ENCODE results near the gene TBX15.

TBX15 gene

GRCh38 chr1:118992868-118993699 is 4.9 kb upstream of the TBX15 start:
- DNase-seq: no peak
- Histone ChIP-seq H3K9me3 (ENCODE audit: control insufficient read depth, low read length) (no peaks in the 10 kb centered on the region), H3K27ac (ENCODE audit: insufficient read depth, low read length, poor library complexity, severe bottlenecking) (no peak overlapping the region), H3K36me3 (ENCODE audit: control insufficient read depth, insufficient read depth, low read length) (no peaks in the 10 kb centered on the region), H3K27me3 (replicated peaks; ENCODE audit: control insufficient read depth, insufficient read depth, low read length, poor library complexity, severe bottlenecking) (peaks cover 51% of the 10 kb centered on the region), H3K4me1 (ENCODE audit: control insufficient read depth, insufficient read depth, low read length, poor library complexity, severe bottlenecking) (no peaks in the 10 kb centered on the region), H3K4me3 (ENCODE audit: insufficient read depth, low read depth, low read length, poor library complexity, severe bottlenecking) (no peak overlapping the region)

- Histone ChIP-seq H3K36me3 (ENCODE audit: control insufficient read depth, insufficient read depth, low read length) (no peaks in the 10 kb centered on the region), H3K27me3 (replicated peaks; ENCODE audit: control insufficient read depth, insufficient read depth, low read length, poor library complexity, severe bottlenecking) (peaks cover 52% of the 10 kb centered on the region), H3K9me3 (ENCODE audit: control insufficient read depth, low read length) (no peaks in the 10 kb centered on the region), H3K4me1 (ENCODE audit: control insufficient read depth, insufficient read depth, low read length, poor library complexity, severe bottlenecking) (no peaks in the 10 kb centered on the region), H3K4me3 (ENCODE audit: insufficient read depth, low read depth, low read length, poor library complexity, severe bottlenecking) (no peak overlapping the region), H3K27ac (ENCODE audit: insufficient read depth, low read length, poor library complexity, severe bottlenecking) (no peak overlapping the region)
- DNase-seq: no peak
Measured at GRCh38 chr1:118992237-118992825, 4.2 kb upstream of the TBX15 start.

GRCh38 chr1:118991448-118991847 is 3.3 kb upstream of the TBX15 start:
- no peak for DNase-seq
- no peaks in the 10 kb centered on the region for H3K4me1 ChIP-seq (ENCODE audit: control insufficient read depth, insufficient read depth, low read length, poor library complexity, severe bottlenecking)
- peaks cover 58% of the 10 kb centered on the region for H3K27me3 ChIP-seq (replicated peaks; ENCODE audit: control insufficient read depth, insufficient read depth, low read length, poor library complexity, severe bottlenecking)
- no peaks in the 10 kb centered on the region for H3K9me3 ChIP-seq (ENCODE audit: control insufficient read depth, low read length)
- H3K27ac ChIP-seq (ENCODE audit: insufficient read depth, low read length, poor library complexity, severe bottlenecking): no peak overlapping the region
- no peak overlapping the region for H3K4me3 ChIP-seq (ENCODE audit: insufficient read depth, low read depth, low read length, poor library complexity, severe bottlenecking)
- no peaks in the 10 kb centered on the region for H3K36me3 ChIP-seq (ENCODE audit: control insufficient read depth, insufficient read depth, low read length)

- no peak overlapping the region for H3K27ac ChIP-seq (ENCODE audit: insufficient read depth, low read length, poor library complexity, severe bottlenecking)
- H3K27me3 ChIP-seq (replicated peaks; ENCODE audit: control insufficient read depth, insufficient read depth, low read length, poor library complexity, severe bottlenecking): peaks cover 61% of the 10 kb centered on the region
- H3K4me3 ChIP-seq (ENCODE audit: insufficient read depth, low read depth, low read length, poor library complexity, severe bottlenecking): no peak overlapping the region
- H3K4me1 ChIP-seq (ENCODE audit: control insufficient read depth, insufficient read depth, low read length, poor library complexity, severe bottlenecking): no peaks in the 10 kb centered on the region
- H3K9me3 ChIP-seq (ENCODE audit: control insufficient read depth, low read length): no peaks in the 10 kb centered on the region
- H3K36me3 ChIP-seq (ENCODE audit: control insufficient read depth, insufficient read depth, low read length): no peaks in the 10 kb centered on the region
- no peak for DNase-seq
Measured at GRCh38 chr1:118990513-118991152, 2.5 kb upstream of the TBX15 start.

GRCh38 chr1:118989878-118990378 is 1.8 kb upstream of the TBX15 start:
- Histone ChIP-seq H3K27me3 (replicated peaks; ENCODE audit: control insufficient read depth, insufficient read depth, low read length, poor library complexity, severe bottlenecking) (peaks cover 68% of the 10 kb centered on the region), H3K36me3 (ENCODE audit: control insufficient read depth, insufficient read depth, low read length) (no peaks in the 10 kb centered on the region), H3K4me3 (ENCODE audit: insufficient read depth, low read depth, low read length, poor library complexity, severe bottlenecking) (no peak overlapping the region), H3K27ac (ENCODE audit: insufficient read depth, low read length, poor library complexity, severe bottlenecking) (no peak overlapping the region), H3K9me3 (ENCODE audit: control insufficient read depth, low read length) (no peaks in the 10 kb centered on the region), H3K4me1 (ENCODE audit: control insufficient read depth, insufficient read depth, low read length, poor library complexity, severe bottlenecking) (no peaks in the 10 kb centered on the region)
- DNase-seq: no peak

GRCh38 chr1:118989006-118989815 is 1.1 kb upstream of the TBX15 start:
- H3K9me3 ChIP-seq (ENCODE audit: control insufficient read depth, low read length): no peaks in the 10 kb centered on the region
- DNase-seq: no peak

GRCh38 chr1:118987468-118988185 is 516 bp downstream of the TBX15 start:
- H3K27ac ChIP-seq (ENCODE audit: insufficient read depth, low read length, poor library complexity, severe bottlenecking): no peak overlapping the region

More at GRCh38 chr1:118989006-118989815, 1.1 kb upstream of the TBX15 start:
- Histone ChIP-seq H3K4me3 (ENCODE audit: insufficient read depth, low read depth, low read length, poor library complexity, severe bottlenecking) (no peak overlapping the region), H3K4me1 (ENCODE audit: control insufficient read depth, insufficient read depth, low read length, poor library complexity, severe bottlenecking) (no peaks in the 10 kb centered on the region), H3K27me3 (replicated peaks; ENCODE audit: control insufficient read depth, insufficient read depth, low read length, poor library complexity, severe bottlenecking) (peaks cover 65% of the 10 kb centered on the region), H3K27ac (ENCODE audit: insufficient read depth, low read length, poor library complexity, severe bottlenecking) (no peak overlapping the region), H3K36me3 (ENCODE audit: control insufficient read depth, insufficient read depth, low read length) (no peaks in the 10 kb centered on the region)

GRCh38 chr1:118986555-118987467 is 1.3 kb downstream of the TBX15 start:
- Histone ChIP-seq H3K4me1 (ENCODE audit: control insufficient read depth, insufficient read depth, low read length, poor library complexity, severe bottlenecking) (no peaks in the 10 kb centered on the region), H3K36me3 (ENCODE audit: control insufficient read depth, insufficient read depth, low read length) (no peaks in the 10 kb centered on the region), H3K27me3 (replicated peaks; ENCODE audit: control insufficient read depth, insufficient read depth, low read length, poor library complexity, severe bottlenecking) (peaks cover 59% of the 10 kb centered on the region), H3K9me3 (ENCODE audit: control insufficient read depth, low read length) (no peaks in the 10 kb centered on the region), H3K27ac (ENCODE audit: insufficient read depth, low read length, poor library complexity, severe bottlenecking) (no peak overlapping the region), H3K4me3 (ENCODE audit: insufficient read depth, low read depth, low read length, poor library complexity, severe bottlenecking) (no peak overlapping the region)
- no peak for DNase-seq

More at GRCh38 chr1:118987468-118988185, 516 bp downstream of the TBX15 start:
- Histone ChIP-seq H3K36me3 (ENCODE audit: control insufficient read depth, insufficient read depth, low read length) (no peaks in the 10 kb centered on the region), H3K4me3 (ENCODE audit: insufficient read depth, low read depth, low read length, poor library complexity, severe bottlenecking) (no peak overlapping the region), H3K9me3 (ENCODE audit: control insufficient read depth, low read length) (no peaks in the 10 kb centered on the region), H3K4me1 (ENCODE audit: control insufficient read depth, insufficient read depth, low read length, poor library complexity, severe bottlenecking) (no peaks in the 10 kb centered on the region), H3K27me3 (replicated peaks; ENCODE audit: control insufficient read depth, insufficient read depth, low read length, poor library complexity, severe bottlenecking) (peaks cover 68% of the 10 kb centered on the region)
- no peak for DNase-seq

All from effector memory CD4-positive, alpha-beta T cell (primary cell).